ENCODE data around the gene ZNF267.
"Not testable (repeated sequence)": the region's sequence is repeated elsewhere in the genome, so short reads cannot be mapped to it uniquely, and the experiment has no call there.

- not testable (repeated sequence) for TF ChIP-seq CTCF (CRISPR knock-in tag; IDR thresholded peaks at IDR 0.05); ZNF451 (CRISPR knock-in tag; IDR thresholded peaks at IDR 0.05); ZNF589 (CRISPR knock-in tag; conservative IDR thresholded peaks at IDR 0.05); SRF (IDR thresholded peaks at IDR 0.05; ENCODE audit: low read depth, low read length); SP1 (IDR thresholded peaks at IDR 0.05); SP1 (CRISPR knock-in tag; IDR thresholded peaks at IDR 0.05); POLR2A (IDR thresholded peaks at IDR 0.05; ENCODE audit: insufficient read depth in 1 of 2, low read depth in 2 of 2, low read length in 2 of 2); RFX5 (IDR thresholded peaks at IDR 0.05; ENCODE audit: low read depth, low read length); TGIF2 (CRISPR knock-in tag; IDR thresholded peaks at IDR 0.05); ZNF598 (CRISPR knock-in tag; IDR thresholded peaks at IDR 0.05; ENCODE audit: borderline replicate concordance); POLR2G (IDR thresholded peaks at IDR 0.05; ENCODE audit: low read depth, low read length); MAX (IDR thresholded peaks at IDR 0.05); ZNF326 (CRISPR knock-in tag; IDR thresholded peaks at IDR 0.05; ENCODE audit: borderline replicate concordance); TP53 (CRISPR knock-in tag; conservative IDR thresholded peaks at IDR 0.05)
Observed at GRCh38 chr16:31848572-31848971, 25.0 kb upstream of the ZNF267 start.
